DND-41 (cell line): ENCODE results near the gene EIF2S1.

Experiments used
- ATAC-seq: fragments of 200-7000 bp; cut with Tn5 transposase; 3 replicates; pipeline ENCODE4 v1.9.1; 2021; ENCODE audit warnings: low read depth; ENCODE audit not compliant: insufficient read depth
- DNase-seq: peaks from one replicate; pipeline ENCODE4 v3.0.0-alpha.2; 2020
- H2AFZ ChIP-seq: 2 replicates; pipeline ENCODE4 v1.6.0; 2012; ENCODE audit warnings: low read depth, low read length
- H3K27ac ChIP-seq: 2 replicates; pipeline ENCODE4 v1.5.1; 2012; ENCODE audit warnings: low read length, inconsistent platforms
- H3K27me3 ChIP-seq: fragments of 200-600 bp; sonication (generic); 2 replicates; pipeline ENCODE4 v1.6.0; 2012; ENCODE audit warnings: low read length, mild to moderate bottlenecking, inconsistent platforms; ENCODE audit not compliant: insufficient read depth, poor library complexity
- H3K36me3 ChIP-seq: 2 replicates; pipeline ENCODE4 v1.5.1; 2012; ENCODE audit warnings: low read length, inconsistent platforms; ENCODE audit not compliant: insufficient read depth
- H3K4me1 ChIP-seq: 2 replicates; pipeline ENCODE4 v1.5.1; 2012; ENCODE audit warnings: mild to moderate bottlenecking, low read length; ENCODE audit not compliant: insufficient read depth
- H3K4me2 ChIP-seq: 2 replicates; pipeline ENCODE4 v1.6.0; 2012; ENCODE audit warnings: mild to moderate bottlenecking, moderate library complexity, low read length, inconsistent platforms; ENCODE audit not compliant: insufficient read depth
- H3K4me3 ChIP-seq, 2 experiments: fragments of 200-600 bp in 1 of 2; shearing (Covaris generic) in 1 of 2; 2 replicates each; pipeline ENCODE4 v1.5.1; 2012 to 2016; ENCODE audit warnings: inconsistent platforms in 2 of 2, low read length in 2 of 2, mild to moderate bottlenecking in 2 of 2, low read depth in 1 of 2, moderate library complexity in 1 of 2
- H3K79me2 ChIP-seq: 2 replicates; pipeline ENCODE4 v1.6.0; 2012; ENCODE audit warnings: low read length, inconsistent platforms; ENCODE audit not compliant: insufficient read depth
- H3K9ac ChIP-seq: 2 replicates; pipeline ENCODE4 v1.6.0; 2012; ENCODE audit warnings: low read depth, mild to moderate bottlenecking, inconsistent platforms, low read length, moderate library complexity
- H3K9me3 ChIP-seq: 2 replicates; pipeline ENCODE4 v1.5.1; 2012; ENCODE audit warnings: low read length, moderate library complexity, mild to moderate bottlenecking, inconsistent platforms; ENCODE audit not compliant: insufficient read depth, severe bottlenecking
- H4K20me1 ChIP-seq: 2 replicates; pipeline ENCODE4 v1.6.0; 2012; ENCODE audit warnings: low read length; ENCODE audit not compliant: insufficient read depth
- CTCF ChIP-seq: IDR thresholded peaks from 2 replicates; pipeline ENCODE4 v1.5.1; 2012; ENCODE audit warnings: borderline replicate concordance, low read length, moderate library complexity, mild to moderate bottlenecking; ENCODE audit not compliant: poor library complexity, severe bottlenecking; ENCODE audit errors: extremely low read depth
- EZH2 ChIP-seq: IDR thresholded peaks from 3 replicates; pipeline ENCODE4 v1.6.1; 2012; ENCODE audit warnings: borderline replicate concordance, low read depth, mild to moderate bottlenecking, moderate library complexity, low read length, inconsistent platforms; ENCODE audit not compliant: severe bottlenecking

Gene EIF2S1

DNA sequence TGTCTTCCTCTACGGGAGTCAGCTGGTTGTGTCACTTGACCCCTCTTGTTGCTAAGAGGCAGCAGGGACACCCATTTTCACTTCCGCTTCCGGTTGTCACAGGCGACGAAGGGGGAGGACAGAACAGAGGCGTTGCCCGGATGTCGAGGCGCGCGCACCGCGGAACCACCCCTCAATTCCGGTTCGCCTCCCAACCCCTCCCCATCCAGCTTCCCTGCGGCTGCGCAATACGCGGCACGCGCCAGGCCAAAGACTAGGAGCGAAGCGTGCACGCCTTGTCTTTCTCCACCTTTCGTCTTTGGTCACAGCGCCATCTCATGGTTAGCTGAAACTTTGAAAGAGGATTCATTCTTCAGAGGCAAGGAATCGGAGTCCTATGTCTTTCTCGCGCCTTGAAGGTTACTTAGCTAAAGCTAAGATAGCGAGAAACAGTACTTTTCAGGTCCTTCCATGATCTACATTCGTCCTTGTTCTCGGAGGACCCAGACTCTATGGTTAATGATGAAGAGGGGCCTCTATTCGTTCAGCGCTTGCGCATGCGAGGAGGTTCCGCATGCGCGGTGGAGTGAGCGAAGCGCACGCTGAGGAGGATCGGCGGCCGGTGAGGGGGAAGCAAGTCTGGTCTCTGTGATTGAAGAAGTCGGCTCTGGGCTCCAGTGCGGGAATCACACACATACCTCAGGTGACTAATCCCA lies at the start of gene EIF2S1, which contains the start of gene ATP6V1D:
Gene EIF2S1 (plus strand): TSS at position 554 of the 695 bp plus-strand sequence. CDS start 4,440 bp downstream, outside the sequence.
Gene ATP6V1D (minus strand): TSS at position 30 of the 695 bp plus-strand sequence. CDS start 106 bp downstream, outside the sequence.
- DNase-seq = peak; percentile 99
- peak within 1 kb of the TSS; percentile 63 for H3K9ac ChIP-seq
- no peaks in the 10 kb centered on the region for H3K27me3 ChIP-seq
- peaks cover 25% of the 10 kb centered on the region; the same call in 1 of the 2 replicates for H4K20me1 ChIP-seq
- TF ChIP-seq CTCF (peak; percentile 100), EZH2 (no peak)
- H3K27ac ChIP-seq = peak within 1 kb of the TSS; percentile 100
- H2AFZ ChIP-seq = peak within 1 kb of the TSS; percentile 98
- no peaks in the 10 kb centered on the region for H3K9me3 ChIP-seq
- peak within 1 kb of the TSS; percentile 83 for H3K4me2 ChIP-seq
- ATAC-seq = peak; percentile 89
- peaks cover 93% of the 10 kb centered on the region for H3K79me2 ChIP-seq
- peaks cover 55% of the 10 kb centered on the region for H3K4me1 ChIP-seq
- H3K4me3 ChIP-seq = peak within 1 kb of the TSS; percentile 63 to 78
- H3K36me3 ChIP-seq = peaks cover 29% of the 10 kb centered on the region

GRCh38 chr14:67311868-67312267 lies 48.3 kb upstream of the EIF2S1 start:
- no peak overlapping the region for H3K4me2 ChIP-seq

DNA sequence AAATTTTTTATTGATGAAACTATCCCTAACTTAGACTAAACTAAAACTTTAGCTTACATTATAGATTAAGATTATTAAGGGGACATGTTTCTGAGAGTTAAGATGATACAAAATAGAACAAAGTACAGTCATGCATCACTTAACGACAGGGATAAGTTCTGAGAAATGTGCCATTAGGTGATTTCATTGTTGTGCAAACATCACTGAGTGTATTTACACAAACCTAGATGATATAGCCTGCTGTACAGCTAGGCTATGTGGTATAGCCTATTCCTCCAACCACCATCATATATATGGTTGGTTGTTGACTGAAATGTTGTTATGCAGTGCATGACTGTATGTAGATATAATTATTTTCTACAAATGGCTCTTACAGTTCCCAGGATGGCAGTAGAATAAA lies 47.0 kb upstream of the EIF2S1 start:
- H4K20me1 ChIP-seq = no peaks in the 10 kb centered on the region
- no peaks in the 10 kb centered on the region for H3K9me3 ChIP-seq
- DNase-seq (no peak), ATAC-seq (no peak)
- no peak overlapping the region for H3K9ac ChIP-seq
- no peak overlapping the region for H3K27ac ChIP-seq
- no peaks in the 10 kb centered on the region for H3K4me1 ChIP-seq
- H3K4me2 ChIP-seq = no peak overlapping the region
- H3K27me3 ChIP-seq = no peaks in the 10 kb centered on the region
- TF ChIP-seq CTCF (no peak), EZH2 (no peak)
- no peaks in the 10 kb centered on the region for H3K79me2 ChIP-seq
- H2AFZ ChIP-seq = no peak overlapping the region
- no peak overlapping the region for H3K4me3 ChIP-seq
- peaks cover 25% of the 10 kb centered on the region; the same call in 1 of the 2 replicates for H3K36me3 ChIP-seq

More at GRCh38 chr14:67311868-67312267, 48.3 kb upstream of the EIF2S1 start:
- Histone ChIP-seq H3K79me2 (no peaks in the 10 kb centered on the region), H3K4me1 (no peaks in the 10 kb centered on the region), H3K9me3 (no peaks in the 10 kb centered on the region), H3K4me3 (no peak overlapping the region), H2AFZ (no peak overlapping the region), H4K20me1 (no peaks in the 10 kb centered on the region), H3K9ac (no peak overlapping the region), H3K36me3 (peaks cover 25% of the 10 kb centered on the region; the same call in 1 of the 2 replicates), H3K27ac (no peak overlapping the region), H3K27me3 (no peaks in the 10 kb centered on the region)
- ATAC-seq (no peak), DNase-seq (no peak)
- TF ChIP-seq EZH2 (no peak), CTCF (no peak)
